ENCODE data around the gene INS.

DNA sequence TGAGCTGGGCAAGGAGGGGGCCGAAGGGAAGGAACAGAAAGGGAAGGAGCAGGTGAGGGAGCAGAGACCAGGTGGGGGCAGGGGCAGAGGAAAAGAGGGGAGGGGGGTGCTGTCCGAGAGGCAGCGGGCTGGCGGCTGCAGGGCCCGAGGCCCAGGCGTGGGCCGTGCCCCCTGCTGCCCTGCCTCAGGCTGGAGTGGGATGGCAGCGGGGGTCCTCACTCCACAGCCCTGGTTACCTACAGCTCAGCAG, 24.1 kb downstream of the INS start:
- TF ChIP-seq, protein P1, sequence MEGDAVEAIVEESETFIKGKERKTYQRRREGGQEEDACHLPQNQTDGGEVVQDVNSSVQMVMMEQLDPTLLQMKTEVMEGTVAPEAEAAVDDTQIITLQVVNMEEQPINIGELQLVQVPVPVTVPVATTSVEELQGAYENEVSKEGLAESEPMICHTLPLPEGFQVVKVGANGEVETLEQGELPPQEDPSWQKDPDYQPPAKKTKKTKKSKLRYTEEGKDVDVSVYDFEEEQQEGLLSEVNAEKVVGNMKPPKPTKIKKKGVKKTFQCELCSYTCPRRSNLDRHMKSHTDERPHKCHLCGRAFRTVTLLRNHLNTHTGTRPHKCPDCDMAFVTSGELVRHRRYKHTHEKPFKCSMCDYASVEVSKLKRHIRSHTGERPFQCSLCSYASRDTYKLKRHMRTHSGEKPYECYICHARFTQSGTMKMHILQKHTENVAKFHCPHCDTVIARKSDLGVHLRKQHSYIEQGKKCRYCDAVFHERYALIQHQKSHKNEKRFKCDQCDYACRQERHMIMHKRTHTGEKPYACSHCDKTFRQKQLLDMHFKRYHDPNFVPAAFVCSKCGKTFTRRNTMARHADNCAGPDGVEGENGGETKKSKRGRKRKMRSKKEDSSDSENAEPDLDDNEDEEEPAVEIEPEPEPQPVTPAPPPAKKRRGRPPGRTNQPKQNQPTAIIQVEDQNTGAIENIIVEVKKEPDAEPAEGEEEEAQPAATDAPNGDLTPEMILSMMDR (IDR thresholded peaks at IDR 0.05; ENCODE audit: insufficient read depth, low read length): no peak
- TF ChIP-seq, protein P2, sequence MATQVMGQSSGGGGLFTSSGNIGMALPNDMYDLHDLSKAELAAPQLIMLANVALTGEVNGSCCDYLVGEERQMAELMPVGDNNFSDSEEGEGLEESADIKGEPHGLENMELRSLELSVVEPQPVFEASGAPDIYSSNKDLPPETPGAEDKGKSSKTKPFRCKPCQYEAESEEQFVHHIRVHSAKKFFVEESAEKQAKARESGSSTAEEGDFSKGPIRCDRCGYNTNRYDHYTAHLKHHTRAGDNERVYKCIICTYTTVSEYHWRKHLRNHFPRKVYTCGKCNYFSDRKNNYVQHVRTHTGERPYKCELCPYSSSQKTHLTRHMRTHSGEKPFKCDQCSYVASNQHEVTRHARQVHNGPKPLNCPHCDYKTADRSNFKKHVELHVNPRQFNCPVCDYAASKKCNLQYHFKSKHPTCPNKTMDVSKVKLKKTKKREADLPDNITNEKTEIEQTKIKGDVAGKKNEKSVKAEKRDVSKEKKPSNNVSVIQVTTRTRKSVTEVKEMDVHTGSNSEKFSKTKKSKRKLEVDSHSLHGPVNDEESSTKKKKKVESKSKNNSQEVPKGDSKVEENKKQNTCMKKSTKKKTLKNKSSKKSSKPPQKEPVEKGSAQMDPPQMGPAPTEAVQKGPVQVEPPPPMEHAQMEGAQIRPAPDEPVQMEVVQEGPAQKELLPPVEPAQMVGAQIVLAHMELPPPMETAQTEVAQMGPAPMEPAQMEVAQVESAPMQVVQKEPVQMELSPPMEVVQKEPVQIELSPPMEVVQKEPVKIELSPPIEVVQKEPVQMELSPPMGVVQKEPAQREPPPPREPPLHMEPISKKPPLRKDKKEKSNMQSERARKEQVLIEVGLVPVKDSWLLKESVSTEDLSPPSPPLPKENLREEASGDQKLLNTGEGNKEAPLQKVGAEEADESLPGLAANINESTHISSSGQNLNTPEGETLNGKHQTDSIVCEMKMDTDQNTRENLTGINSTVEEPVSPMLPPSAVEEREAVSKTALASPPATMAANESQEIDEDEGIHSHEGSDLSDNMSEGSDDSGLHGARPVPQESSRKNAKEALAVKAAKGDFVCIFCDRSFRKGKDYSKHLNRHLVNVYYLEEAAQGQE (IDR thresholded peaks at IDR 0.05; ENCODE audit: insufficient replicate concordance, low read depth): no peak
- TF ChIP-seq POLR2AphosphoS5 (IDR thresholded peaks at IDR 0.05; ENCODE audit: low read depth) (no peak), GABPA (IDR thresholded peaks at IDR 0.05; ENCODE audit: low read depth) (no peak)
